H1 (cell line): ENCODE measurements around the gene XIAP. TPM values are rescaled to one million over a fixed set of nuclear protein-coding genes. Genes with fewer than 3 reads are reported as not detected.

ENCODE experiments used
- CTCF ChIA-PET: fragments of 300-600 bp; sonication (Branson Sonifier 250); formaldehyde crosslinking; loops from one replicate; lab custom pipeline; 2021; ENCODE audit not compliant: partially characterized antibody; lab: Charles Lee
- POLR2A ChIA-PET: fragments of 300-600 bp; sonication (Branson Sonifier 250); formaldehyde crosslinking; loops from one replicate; lab custom pipeline; 2021; ENCODE audit warnings: inconsistent platforms; ENCODE audit not compliant: partially characterized antibody; lab: Charles Lee
- DNase-seq, 2 experiments: peaks; one replicate each; pipeline versions ENCODE4 v3.0.0 to v3.0.0-alpha.2; 2010 to 2022; ENCODE audit warnings: low spot score in 2 of 2, low read depth in 1 of 2, mixed read lengths in 1 of 2
- FAIRE-seq: peaks from 2 replicates; lab custom pipeline; 2011; peaks lifted over from hg19 to GRCh38; lab: Jason Lieb, UNC
- H2AFZ ChIP-seq: 2 replicates; pipeline ENCODE4 v1.8.1; 2012; ENCODE audit warnings: low read length, inconsistent platforms
- H2AK5ac ChIP-seq: 2 replicates; pipeline ENCODE4 v1.6.1; 2013; ENCODE audit warnings: low read depth, low read length
- H2BK120ac ChIP-seq: replicated peaks from 2 replicates; pipeline ENCODE3; 2013; ENCODE audit warnings: low read depth, low read length, inconsistent platforms
- H2BK12ac ChIP-seq: 2 replicates; pipeline ENCODE4 v1.6.1; 2013; ENCODE audit warnings: low read depth, low read length
- H2BK15ac ChIP-seq: 2 replicates; pipeline ENCODE4 v1.6.1; 2013; ENCODE audit warnings: low read length
- H2BK20ac ChIP-seq: 2 replicates; pipeline ENCODE4 v1.6.1; 2013; ENCODE audit warnings: low read length
- H2BK5ac ChIP-seq: 2 replicates; pipeline ENCODE4 v1.6.1; 2013; ENCODE audit warnings: low read depth, low read length
- H3K14ac ChIP-seq: 2 replicates; pipeline ENCODE4 v1.6.1; 2013; ENCODE audit warnings: inconsistent platforms; ENCODE audit not compliant: insufficient read length
- H3K18ac ChIP-seq: 2 replicates; pipeline ENCODE4 v1.6.1; 2013; ENCODE audit warnings: low read length; ENCODE audit errors: extremely low read depth
- H3K23ac ChIP-seq: 2 replicates; pipeline ENCODE4 v1.6.1; 2013; ENCODE audit warnings: inconsistent platforms; ENCODE audit not compliant: insufficient read length
- H3K23me2 ChIP-seq: 2 replicates; pipeline ENCODE4 v1.6.1; 2013; ENCODE audit warnings: low read depth, low read length
- H3K27ac ChIP-seq: 2 replicates; pipeline ENCODE4 v1.6.1; 2011; ENCODE audit warnings: low read depth, low read length, inconsistent platforms
- H3K27me3 ChIP-seq, 4 experiments: replicated peaks in 1 of 4; 1 replicate in 1 of 4; 2 replicates in 3 of 4; pipeline versions ENCODE4 v1.6.1 to v1.8.1; 2011 to 2013; ENCODE audit warnings: low read length in 3 of 4, mild to moderate bottlenecking in 3 of 4, inconsistent platforms in 2 of 4, mixed read lengths in 2 of 4, moderate library complexity in 1 of 4; ENCODE audit not compliant: control insufficient read depth in 3 of 4, insufficient read depth in 3 of 4; ENCODE audit errors: extremely low read depth in 1 of 4
- H3K36me3 ChIP-seq, 4 experiments: 2 replicates each; pipeline versions ENCODE4 v1.6.1 to v1.8.1; 2011 to 2013; ENCODE audit warnings: mild to moderate bottlenecking in 4 of 4, low read length in 3 of 4, moderate library complexity in 2 of 4, control low read depth in 1 of 4, inconsistent platforms in 1 of 4; ENCODE audit not compliant: insufficient read depth in 4 of 4, control insufficient read depth in 2 of 4
- H3K4ac ChIP-seq: replicated peaks from 2 replicates; pipeline ENCODE3; 2013; ENCODE audit warnings: low read length, low read depth, mixed read lengths, inconsistent platforms; ENCODE audit not compliant: insufficient read length
- H3K4me1 ChIP-seq, 4 experiments: replicated peaks in 1 of 4; 1 replicate in 1 of 4; 2 replicates in 3 of 4; pipeline versions ENCODE4 v1.6.1 to v1.8.1; 2011 to 2013; ENCODE audit warnings: low read length in 3 of 4, inconsistent platforms in 2 of 4, mixed read lengths in 1 of 4; ENCODE audit not compliant: insufficient read depth in 4 of 4, control insufficient read depth in 3 of 4
- H3K4me2 ChIP-seq, 2 experiments: 2 replicates each; pipeline versions ENCODE4 v1.6.1 to v1.8.1; 2011 to 2013; ENCODE audit warnings: low read depth in 2 of 2, low read length in 2 of 2, control low read depth in 1 of 2, inconsistent platforms in 1 of 2, mild to moderate bottlenecking in 1 of 2; ENCODE audit not compliant: insufficient read depth in 1 of 2
- H3K4me3 ChIP-seq, 4 experiments: fragments of 200-600, 300-600 bp in 1 of 4; sonication (generic), shearing (Covaris generic), sonication (Bioruptor Twin) in 1 of 4; 2 replicates each; pipeline versions ENCODE4 v1.5.1 to v1.8.1; 2011 to 2016; ENCODE audit warnings: low read length in 4 of 4, low read depth in 3 of 4, control low read depth in 2 of 4, inconsistent platforms in 2 of 4, mild to moderate bottlenecking in 2 of 4, mixed read lengths in 1 of 4, moderate library complexity in 1 of 4; ENCODE audit not compliant: insufficient read depth in 2 of 4; ENCODE audit errors: extremely low read depth in 1 of 4
- H3K56ac ChIP-seq: replicated peaks from 2 replicates; pipeline ENCODE3; 2013; ENCODE audit warnings: low read depth, mild to moderate bottlenecking, mixed read lengths, low read length, inconsistent platforms; ENCODE audit not compliant: insufficient read length
- H3K79me1 ChIP-seq: 2 replicates; pipeline ENCODE4 v1.6.1; 2013; ENCODE audit warnings: low read depth, low read length, control low read depth
- H3K79me2 ChIP-seq, 2 experiments: 2 replicates each; pipeline versions ENCODE4 v1.6.1 to v1.8.1; 2012 to 2013; ENCODE audit warnings: low read length in 2 of 2, mild to moderate bottlenecking in 2 of 2, inconsistent platforms in 1 of 2; ENCODE audit not compliant: insufficient read depth in 2 of 2, control insufficient read depth in 1 of 2
- H3K9ac ChIP-seq, 4 experiments: replicated peaks in 1 of 4; 1 replicate in 1 of 4; 2 replicates in 3 of 4; pipeline versions ENCODE4 v1.6.1 to v1.8.1; 2011 to 2013; ENCODE audit warnings: low read depth in 3 of 4, low read length in 3 of 4, control low read depth in 2 of 4, mild to moderate bottlenecking in 2 of 4, moderate library complexity in 2 of 4, inconsistent platforms in 1 of 4; ENCODE audit errors: extremely low read depth in 1 of 4
- H3K9me3 ChIP-seq, 2 experiments: 2 replicates each; pipeline versions ENCODE4 v1.6.1 to v1.8.1; 2012 to 2013; ENCODE audit warnings: mild to moderate bottlenecking in 2 of 2, moderate library complexity in 2 of 2, control low read depth in 1 of 2, inconsistent platforms in 1 of 2, low read depth in 1 of 2, low read length in 1 of 2, mixed read lengths in 1 of 2; ENCODE audit not compliant: insufficient read depth in 2 of 2
- H4K20me1 ChIP-seq, 2 experiments: replicated peaks in 1 of 2; 2 replicates each; pipeline versions ENCODE3 to v1.8.1; 2011 to 2013; ENCODE audit warnings: inconsistent platforms in 2 of 2, low read length in 2 of 2, mild to moderate bottlenecking in 1 of 2; ENCODE audit not compliant: insufficient read depth in 2 of 2, control insufficient read depth in 1 of 2
- H4K5ac ChIP-seq: 2 replicates; pipeline ENCODE4 v1.6.1; 2013; ENCODE audit warnings: low read length, low read depth, mixed read lengths, inconsistent platforms; ENCODE audit not compliant: insufficient read length
- H4K8ac ChIP-seq: 2 replicates; pipeline ENCODE4 v1.8.0; 2013; ENCODE audit warnings: mild to moderate bottlenecking, moderate library complexity, low read length, inconsistent platforms; ENCODE audit not compliant: insufficient read depth; ENCODE audit errors: extremely low read depth
- H4K91ac ChIP-seq: replicated peaks from 2 replicates; pipeline ENCODE3; 2013; ENCODE audit warnings: low read length, mixed read lengths, inconsistent platforms; ENCODE audit not compliant: insufficient read length
- CHD2 ChIP-seq: IDR thresholded peaks from 2 replicates; pipeline ENCODE4 v1.6.1; 2012; ENCODE audit warnings: low read length, improper control_type of control experiment
- EZH2 ChIP-seq: fragments of 200-600 bp; sonication (generic); IDR thresholded peaks from 2 replicates; pipeline ENCODE4 v1.7.1; 2012; ENCODE audit warnings: low read depth, mild to moderate bottlenecking, moderate library complexity, low read length, inconsistent platforms; ENCODE audit not compliant: severe bottlenecking
- POU5F1 ChIP-seq: IDR thresholded peaks from 2 replicates; pipeline ENCODE4 v1.6.1; 2011; ENCODE audit warnings: low read depth, mild to moderate bottlenecking, low read length, moderate library complexity
- RFX5 ChIP-seq: IDR thresholded peaks from 2 replicates; pipeline ENCODE4 v1.6.1; 2011; ENCODE audit warnings: low read depth, low read length, improper control_type of control experiment, borderline replicate concordance
- SUZ12 ChIP-seq: fragments of 200-600 bp; sonication (generic); IDR thresholded peaks from 2 replicates; pipeline ENCODE4 v1.6.1; 2012; ENCODE audit warnings: mild to moderate bottlenecking, inconsistent platforms, low read length, moderate library complexity, mixed read lengths
- ZNF274 ChIP-seq: IDR thresholded peaks from 2 replicates; pipeline ENCODE4 v1.7.0; 2012; ENCODE audit warnings: low read length, borderline replicate concordance; ENCODE audit errors: extremely low read depth
- WGBS, 2 experiments: shearing (Covaris generic) in 1 of 2; methylation state at CpG; one replicate each; pipeline versions ENCODE4 v1.1.6 to v1.1.7; 2013 to 2015; ENCODE audit warnings: low lambda C conversion rate in 2 of 2, mixed read lengths in 2 of 2, inconsistent platforms in 1 of 2, low coverage in 1 of 2, missing lambda C conversion rate in 1 of 2; ENCODE audit not compliant: insufficient replicate concordance in 2 of 2, insufficient coverage in 1 of 2, insufficient read length in 1 of 2; ENCODE audit errors: extremely low coverage in 1 of 2, missing lambda C conversion rate in 1 of 2; 5-methylcytosine and 5-hydroxymethylcytosine counted together
- polyA plus RNA-seq, 7 experiments: library from polyadenylated mRNA; depleted of rRNA in 3 of 7; stranded (reverse) in 5 of 7; unstranded in 2 of 7; fragments of >200 nt in 5 of 7; fragments of 200-250 nt in 2 of 7; gene quantifications; 1 replicate in 5 of 7; 2 replicates in 1 of 7; 4 replicates in 1 of 7; pipeline versions ENCODE4 v1.2.1 to v1.2.3, GENCODE V29; 2011 to 2013; ENCODE audit warnings: missing spikeins in 2 of 7, mixed read lengths in 2 of 7
- total RNA-seq: library from RNA; stranded (reverse); fragmentation: NEBNext Ultra II Directional; extraction: Animal tissue kit (Norgen Biotek cat#: 25700); gene quantifications from 2 replicates; pipeline ENCODE4 v1.2.1, GENCODE V29; 2021
- TF ChIP-seq, protein P1 (sequence below): IDR thresholded peaks from 2 replicates; pipeline ENCODE4 v1.6.1; 2011; ENCODE audit warnings: low read depth, mild to moderate bottlenecking, low read length; ENCODE audit not compliant: insufficient read depth

The XIAP gene
- total and polyA plus RNA-seq, 2 of the 8 experiments (the other 6 are each of a cell fraction or from before 2014, with no cell fraction given) = 5.9 to 44.7 TPM

DNA sequence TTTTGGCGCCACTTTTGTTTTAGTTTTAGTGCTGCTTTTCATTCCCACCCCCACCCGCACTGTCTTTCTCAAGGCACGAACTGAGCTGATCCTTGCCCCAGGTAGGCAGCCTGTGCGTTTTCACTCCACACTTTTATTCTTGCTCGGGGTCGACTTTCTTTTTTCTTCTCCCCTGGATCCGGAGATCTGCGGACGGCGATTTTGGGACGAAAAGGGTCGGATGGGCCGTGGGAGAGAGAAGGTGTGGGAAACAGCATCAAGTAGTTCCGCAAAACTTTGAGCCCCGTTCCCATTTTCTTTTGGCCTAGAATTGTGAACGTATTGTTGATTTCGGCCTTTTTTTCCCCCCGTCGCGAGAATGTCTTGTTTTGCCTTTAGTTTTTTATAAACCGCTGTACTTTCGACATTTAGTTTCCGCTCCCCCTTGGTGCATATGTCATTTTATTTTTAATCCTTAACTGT is 102.2 kb downstream of the XIAP start:
- H3K79me1 ChIP-seq = no peaks in the 10 kb centered on the region
- peaks cover 0 to 6% of the 10 kb centered on the region in 2 experiments for H4K20me1 ChIP-seq
- peak overlapping the region; percentile 77 for H3K14ac ChIP-seq
- peak overlapping the region; percentile 77 for H3K56ac ChIP-seq
- H4K5ac ChIP-seq = peak overlapping the region; percentile 91
- H3K27me3 ChIP-seq = no peaks in the 10 kb centered on the region
- H2BK20ac ChIP-seq = no peak overlapping the region
- no peak overlapping the region for H3K23ac ChIP-seq
- H4K8ac ChIP-seq = peak overlapping the region; percentile 96; the same call in 1 of the 2 replicates
- peak overlapping the region; percentile 39; the same call in 1 of the 2 replicates for H2BK12ac ChIP-seq
- H3K4me1 ChIP-seq = no peaks in the 10 kb centered on the region
- H3K4ac ChIP-seq = no peak overlapping the region
- H3K9me3 ChIP-seq = no peaks in the 10 kb centered on the region
- peak overlapping the region; percentile 83 for H2BK5ac ChIP-seq
- peak overlapping the region; percentile 54 for H2BK120ac ChIP-seq
- peak overlapping the region; percentile 85 to 100 (median 94) for H3K4me3 ChIP-seq
- DNase-seq = no peak
- FAIRE-seq = no peak
- H3K4me2 ChIP-seq = peak overlapping the region; percentile 11 to 65
- H4K91ac ChIP-seq = no peak overlapping the region
- peak overlapping the region; percentile 87 for H3K18ac ChIP-seq
- no peak overlapping the region for H2BK15ac ChIP-seq
- peak overlapping the region; percentile 65; the same call in 1 of the 2 replicates for H2AK5ac ChIP-seq
- no peaks in the 10 kb centered on the region for H3K36me3 ChIP-seq
- H3K23me2 ChIP-seq = no peaks in the 10 kb centered on the region
- CTCF ChIA-PET = no interaction called here
- no peak overlapping the region for H2AFZ ChIP-seq
- POLR2A ChIA-PET = interaction anchor here (0.8 to 1.5 kb wide), 4 partner anchors 10 to 267 kb away, joined by 4 to 5 read pairs (median 4); no protein-coding TSS in a partner anchor
- H3K79me2 ChIP-seq = peaks cover 17 to 52% of the 10 kb centered on the region in 2 experiments
- 2% methylated on average over 21 of the region's 23 CpGs; no CpG with 5 or more reads in 1 of the 2 experiments for WGBS, 2 experiments
- peak overlapping the region; percentile 87 to 96 (median 92) for H3K9ac ChIP-seq
- H3K27ac ChIP-seq = peak overlapping the region; percentile 97
- TF ChIP-seq SUZ12 = no peak
- no peak for TF ChIP-seq RFX5
- TF ChIP-seq CHD2 = no peak
- no peak for TF ChIP-seq POU5F1
- TF ChIP-seq EZH2 = no peak
- TF ChIP-seq, protein P1, sequence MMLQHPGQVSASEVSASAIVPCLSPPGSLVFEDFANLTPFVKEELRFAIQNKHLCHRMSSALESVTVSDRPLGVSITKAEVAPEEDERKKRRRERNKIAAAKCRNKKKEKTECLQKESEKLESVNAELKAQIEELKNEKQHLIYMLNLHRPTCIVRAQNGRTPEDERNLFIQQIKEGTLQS = no peak
- TF ChIP-seq ZNF274 = no peak
